Urinary bladder (tissue), 4 donors: ENCODE results near the gene AMPD3. TPM values are rescaled to one million over a fixed set of nuclear protein-coding genes. Genes with fewer than 3 reads are reported as not detected.

Source experiments
- DNase-seq: peaks from one replicate; pipeline ENCODE4 v3.0.0-alpha.2; 2015; ENCODE audit errors: extremely low spot score
- H3K27ac ChIP-seq: one replicate; pipeline ENCODE4 v1.5.1; 2013; ENCODE audit warnings: low read depth, mild to moderate bottlenecking, moderate library complexity
- H3K36me3 ChIP-seq: one replicate; pipeline ENCODE4 v1.6.1; 2013; ENCODE audit warnings: mild to moderate bottlenecking, moderate library complexity; ENCODE audit not compliant: insufficient read depth
- H3K4me1 ChIP-seq: one replicate; pipeline ENCODE4 v1.6.1; 2013; ENCODE audit warnings: mild to moderate bottlenecking, moderate library complexity; ENCODE audit not compliant: insufficient read depth
- H3K4me3 ChIP-seq: one replicate; pipeline ENCODE4 v1.5.1; 2013; ENCODE audit warnings: low read depth, low read length
- WGBS: extraction: QIAGEN DNeasy Blood & Tissue Kit; methylation state at CpG from one replicate; pipeline ENCODE4 v1.1.7; 2013; 5-methylcytosine and 5-hydroxymethylcytosine counted together
- polyA plus RNA-seq: library from polyadenylated mRNA; stranded (reverse); fragments of 200-250 nt; gene quantifications from one replicate; pipeline ENCODE4 v1.2.3, GENCODE V29; 2013
- total RNA-seq: library from RNA; depleted of rRNA; stranded (reverse); fragments of >200 nt; gene quantifications from one replicate; pipeline ENCODE4 v1.2.3, GENCODE V29; 2014
- donor health status: healthy with polysubstance abuse.
- donor health status: healthy.

The AMPD3 gene
- total and polyA plus RNA-seq, 2 donors, result 2.4 to 5.2 TPM

DNA sequence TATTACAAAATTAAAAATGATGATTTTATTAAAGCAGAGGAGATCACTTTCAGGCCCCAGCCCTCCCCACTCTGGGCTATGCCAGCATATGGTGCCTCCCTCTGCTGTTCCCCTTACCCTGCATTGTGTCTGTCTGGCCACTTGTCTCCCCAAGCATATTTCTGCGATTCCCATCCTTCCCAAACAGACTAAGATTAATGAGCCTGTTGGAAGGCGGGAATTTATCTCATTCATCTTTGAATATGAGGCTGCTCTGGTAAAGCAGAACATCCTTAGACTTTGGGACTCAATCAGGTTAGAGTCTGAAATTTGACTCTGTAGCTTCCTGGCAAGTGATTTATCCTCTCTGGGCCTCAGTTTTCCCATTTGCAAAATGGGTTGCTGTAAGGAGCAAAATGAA lies 25.7 kb downstream of the AMPD3 start:
- H3K4me1 ChIP-seq, result no peaks in the 10 kb centered on the region
- 82% methylated on average over 2 of the region's 2 CpGs for WGBS
- no peak overlapping the region for H3K27ac ChIP-seq
- no peaks in the 10 kb centered on the region for H3K36me3 ChIP-seq
- no peak for DNase-seq
- H3K4me3 ChIP-seq, result no peak overlapping the region

DNA sequence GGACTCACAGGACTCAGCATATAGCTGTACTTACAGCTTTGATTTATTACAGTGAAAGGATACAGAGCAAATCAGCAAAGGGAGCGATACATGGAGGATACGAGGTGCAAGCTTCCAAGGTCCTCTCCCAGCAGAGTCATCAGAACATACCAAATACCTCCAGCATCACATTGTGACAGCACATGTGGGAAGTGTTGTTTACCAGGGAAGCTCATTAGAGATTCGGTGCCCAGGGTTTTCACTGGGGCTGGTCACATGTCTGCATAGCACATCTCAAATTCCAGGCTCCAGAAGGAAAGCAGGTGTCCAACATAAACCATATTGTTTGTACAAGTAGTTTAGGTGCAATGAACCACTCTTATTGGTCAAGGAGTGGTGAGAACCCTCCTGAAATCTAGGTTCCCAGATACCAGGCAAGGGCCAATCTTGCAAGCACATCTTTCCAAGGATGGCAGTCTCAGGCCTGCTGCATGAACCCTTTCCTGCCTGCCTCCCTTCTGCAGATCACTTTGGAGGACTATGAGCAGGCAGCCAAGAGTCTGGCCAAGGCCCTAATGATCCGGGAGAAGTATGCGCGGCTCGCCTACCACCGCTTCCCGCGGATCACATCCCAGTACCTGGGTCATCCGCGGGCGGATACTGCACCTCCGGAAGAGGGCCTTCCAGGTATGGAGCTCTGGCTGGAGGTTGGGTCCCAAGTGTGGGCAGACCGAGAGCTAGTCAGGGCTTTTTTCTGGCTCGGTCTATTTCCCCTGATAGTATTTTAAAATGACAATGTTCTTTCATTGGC lies 26.7 kb downstream of the AMPD3 start:
- Histone ChIP-seq H3K27ac (no peak overlapping the region), H3K4me3 (no peak overlapping the region), H3K36me3 (no peaks in the 10 kb centered on the region), H3K4me1 (no peaks in the 10 kb centered on the region)
- WGBS, result 90% methylated on average over 16 of the region's 16 CpGs
- no peak for DNase-seq

DNA sequence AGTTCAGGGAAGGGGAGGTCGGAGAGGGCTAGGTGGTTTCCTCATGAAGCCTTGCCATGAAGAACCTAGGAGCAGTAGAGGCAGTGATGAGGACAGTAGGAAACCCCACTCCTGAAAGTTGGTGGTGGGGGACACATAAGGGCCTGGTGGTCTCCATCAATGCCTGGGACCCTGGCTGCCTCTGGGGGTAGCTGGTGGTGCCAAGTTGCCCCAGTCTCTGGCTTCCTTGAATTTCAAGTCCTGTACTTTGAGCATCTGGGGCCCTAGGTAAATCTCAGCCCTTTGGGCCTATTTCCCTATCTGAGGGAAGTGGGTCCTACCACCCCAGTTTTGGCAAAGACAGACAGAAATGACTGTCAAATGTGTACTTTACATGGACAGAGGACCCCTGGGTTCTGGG lies 28.1 kb downstream of the AMPD3 start:
- Histone ChIP-seq H3K36me3 (no peaks in the 10 kb centered on the region), H3K4me1 (no peaks in the 10 kb centered on the region), H3K4me3 (no peak overlapping the region), H3K27ac (no peak overlapping the region)
- 96% methylated on average over 1 of the region's 1 CpG for WGBS
- no peak for DNase-seq

DNA sequence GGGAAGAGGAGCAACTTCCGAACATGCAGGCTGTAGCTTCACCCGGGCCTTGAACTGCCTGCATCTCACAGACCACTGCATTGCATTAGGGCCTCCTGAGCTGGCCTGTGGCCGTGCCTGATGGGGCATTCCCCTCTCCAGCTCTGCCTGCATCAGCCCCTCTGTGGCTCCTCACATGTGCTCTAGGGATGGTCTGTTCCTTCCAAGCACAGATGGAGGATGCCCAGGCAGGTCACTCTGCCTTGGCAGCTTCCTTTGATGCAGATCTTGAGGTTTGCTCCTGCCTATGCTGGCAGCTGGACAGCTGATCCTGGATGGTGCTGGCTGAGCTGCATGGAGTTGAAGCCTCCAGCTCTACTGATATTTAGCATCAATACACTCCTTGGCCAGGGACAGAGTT lies 28.5 kb downstream of the AMPD3 start:
- no peak for DNase-seq
- H3K4me3 ChIP-seq, result no peak overlapping the region
- H3K36me3 ChIP-seq, result no peaks in the 10 kb centered on the region
- 67% methylated on average over 3 of the region's 3 CpGs for WGBS
- H3K4me1 ChIP-seq, result no peaks in the 10 kb centered on the region
- no peak overlapping the region for H3K27ac ChIP-seq

DNA sequence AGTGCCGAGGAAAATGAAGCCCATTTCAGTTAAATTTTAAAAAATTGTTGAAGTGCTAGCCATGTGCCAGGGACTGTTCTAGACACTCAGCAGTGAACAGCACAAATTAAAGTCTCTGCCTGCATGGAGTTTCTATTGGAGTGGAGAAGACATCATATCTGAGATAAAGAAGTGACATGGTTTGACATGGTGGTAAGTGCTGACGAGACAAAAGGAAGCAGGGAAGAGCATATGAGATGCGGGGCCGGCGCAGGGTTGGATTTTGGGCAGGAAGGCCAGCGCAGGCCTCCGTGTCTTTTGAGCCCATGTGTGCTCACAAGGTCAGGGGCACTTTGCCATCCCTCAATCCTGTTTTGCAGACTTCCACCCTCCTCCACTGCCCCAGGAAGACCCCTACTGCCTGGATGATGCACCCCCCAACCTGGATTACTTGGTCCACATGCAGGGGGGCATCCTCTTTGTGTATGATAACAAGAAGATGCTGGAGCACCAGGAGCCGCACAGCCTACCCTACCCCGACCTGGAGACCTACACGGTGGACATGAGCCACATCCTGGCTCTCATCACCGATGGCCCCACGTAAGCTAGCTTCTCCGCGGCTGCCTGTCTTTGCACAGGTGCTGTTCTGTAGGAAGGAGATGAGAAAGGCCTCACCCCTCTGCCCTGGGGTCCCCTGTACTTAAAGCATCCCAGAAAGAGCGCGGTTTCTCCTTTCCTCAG lies 29.6 kb downstream of the AMPD3 start:
- no peak overlapping the region for H3K27ac ChIP-seq
- H3K4me3 ChIP-seq, result no peak overlapping the region
- no peak for DNase-seq
- H3K36me3 ChIP-seq, result no peaks in the 10 kb centered on the region
- H3K4me1 ChIP-seq, result no peaks in the 10 kb centered on the region
- WGBS, result 88% methylated on average over 16 of the region's 16 CpGs

DNA sequence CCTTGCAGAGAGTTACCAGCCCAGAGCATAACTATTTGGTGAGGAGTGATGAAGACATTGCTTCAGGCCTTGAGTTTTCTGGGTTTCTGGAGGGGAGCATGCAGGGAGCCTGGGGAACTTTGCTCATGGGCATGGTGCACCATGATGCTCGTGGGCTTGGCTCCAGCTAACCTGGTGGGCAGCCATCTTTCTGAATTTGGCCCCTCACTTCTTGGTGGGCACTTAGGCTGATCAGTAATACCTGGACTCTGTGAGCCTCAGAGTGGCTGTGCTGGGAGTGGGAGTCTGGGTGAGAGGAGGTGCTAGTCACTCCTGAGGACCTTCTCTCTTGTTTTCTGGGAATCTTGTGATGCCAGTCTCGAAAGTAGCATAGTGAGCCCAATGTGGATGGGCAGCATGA lies 30.6 kb downstream of the AMPD3 start:
- Histone ChIP-seq H3K4me1 (no peaks in the 10 kb centered on the region), H3K27ac (no peak overlapping the region), H3K36me3 (no peaks in the 10 kb centered on the region), H3K4me3 (no peak overlapping the region)
- WGBS, result 49% methylated on average over 2 of the region's 2 CpGs
- no peak for DNase-seq

DNA sequence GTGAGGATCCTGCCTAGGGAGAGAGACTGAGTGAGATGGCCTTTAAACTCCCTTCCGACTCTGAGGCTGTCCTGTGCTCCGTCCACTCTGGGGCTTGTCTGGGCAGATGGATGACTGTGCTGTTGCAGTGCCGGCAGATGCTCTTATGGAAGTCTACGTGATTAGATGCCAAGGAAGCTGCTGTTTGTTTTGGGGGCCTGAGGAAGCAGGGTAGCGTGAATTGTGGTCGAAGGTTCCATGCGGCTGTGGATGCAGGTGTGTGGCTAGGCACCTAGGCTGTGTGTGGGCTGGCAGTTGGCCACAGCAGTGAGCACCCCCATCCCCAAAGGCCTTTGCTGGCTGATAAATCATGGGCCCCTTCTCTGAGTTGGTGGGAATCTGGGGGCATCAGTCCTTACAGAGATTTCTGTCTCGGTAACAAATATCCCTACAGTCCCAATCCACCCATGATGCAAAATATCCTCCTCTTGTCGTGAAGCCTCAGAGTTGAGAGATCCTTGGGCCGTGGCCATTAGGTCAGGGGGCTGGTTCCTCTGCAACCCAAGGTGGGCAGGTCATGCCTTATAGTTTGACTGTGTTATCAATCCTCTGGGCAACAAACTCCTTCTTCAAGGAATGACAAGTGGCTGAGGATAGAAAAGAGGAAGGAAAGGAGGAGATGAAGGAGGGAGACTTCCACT lies 31.2 kb downstream of the AMPD3 start:
- Histone ChIP-seq H3K27ac (no peak overlapping the region), H3K36me3 (no peaks in the 10 kb centered on the region), H3K4me3 (no peak overlapping the region), H3K4me1 (no peaks in the 10 kb centered on the region)
- DNase-seq, result no peak
- WGBS, result 96% methylated on average over 10 of the region's 10 CpGs

DNA sequence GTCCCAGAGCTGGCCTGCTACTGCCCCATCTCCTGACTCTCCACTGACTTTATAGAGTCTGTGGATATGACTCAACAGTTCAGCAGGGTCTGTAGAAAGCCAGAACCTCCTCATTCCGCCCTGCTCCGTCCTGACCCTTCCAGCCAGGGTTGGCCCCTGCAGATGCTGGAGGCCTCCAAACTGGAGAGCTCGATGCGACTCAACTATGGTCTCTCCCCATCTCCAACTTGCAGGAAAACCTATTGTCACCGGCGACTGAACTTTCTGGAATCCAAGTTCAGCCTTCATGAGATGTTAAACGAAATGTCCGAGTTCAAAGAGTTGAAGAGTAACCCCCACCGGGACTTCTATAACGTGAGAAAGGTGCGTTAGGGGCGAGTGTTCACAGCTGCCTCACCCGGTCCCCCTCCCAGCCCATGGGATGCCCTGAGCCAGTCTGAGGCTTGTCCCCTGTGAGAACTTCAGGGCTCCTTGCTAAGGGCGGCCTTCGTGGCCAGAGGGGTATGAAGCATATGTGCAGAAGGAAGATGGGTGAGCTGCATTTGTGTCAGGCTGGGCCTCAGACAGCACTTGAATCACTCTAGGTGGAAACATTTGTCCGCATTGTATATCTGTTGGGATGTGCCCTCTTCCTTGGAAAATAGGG lies 32.1 kb downstream of the AMPD3 start:
- Histone ChIP-seq H3K36me3 (no peaks in the 10 kb centered on the region), H3K4me1 (no peaks in the 10 kb centered on the region), H3K27ac (no peak overlapping the region), H3K4me3 (no peak overlapping the region)
- no peak for DNase-seq
- WGBS, result 94% methylated on average over 16 of the region's 16 CpGs

DNA sequence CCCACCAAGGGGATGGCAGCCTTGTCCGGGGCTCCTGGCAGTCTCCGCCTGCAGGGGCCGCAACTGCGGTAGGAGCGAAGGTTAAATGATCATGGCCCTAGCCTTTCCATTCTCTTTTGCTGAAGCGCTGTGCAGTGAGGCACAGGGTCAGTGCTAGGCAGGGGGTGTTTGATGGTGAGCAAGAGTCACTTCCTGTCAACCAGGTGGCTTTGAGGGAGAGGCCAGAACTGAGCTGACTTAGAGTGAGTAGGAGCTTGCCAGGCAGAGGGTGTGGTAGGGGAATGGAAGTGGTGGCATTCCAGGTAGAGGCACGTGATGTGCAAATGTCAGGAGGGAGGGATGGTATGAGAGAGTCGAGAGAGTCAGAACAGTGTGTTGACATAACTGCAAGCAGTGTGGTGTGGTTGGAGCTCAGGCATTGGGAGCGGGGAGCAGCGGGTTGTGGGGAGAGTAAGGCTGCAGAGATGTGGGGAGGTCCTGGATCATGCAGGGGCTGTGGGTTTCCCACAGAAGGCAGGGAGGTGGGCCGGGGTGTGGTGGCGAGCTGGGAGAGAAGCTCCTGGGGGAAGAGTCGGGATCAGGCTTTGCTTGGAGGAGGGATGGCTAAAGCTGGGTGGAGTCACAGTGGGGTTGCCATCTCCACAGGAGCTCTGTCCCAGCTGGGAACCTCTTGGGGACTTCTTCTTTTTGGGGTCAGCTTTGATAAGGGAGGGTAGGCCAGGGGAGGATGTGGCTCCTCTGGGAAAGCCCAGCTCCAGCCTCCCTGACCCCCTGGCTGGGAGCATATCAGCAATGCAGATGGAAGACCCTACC lies 33.3 kb downstream of the AMPD3 start:
- Histone ChIP-seq H3K4me3 (no peak overlapping the region), H3K4me1 (no peaks in the 10 kb centered on the region), H3K36me3 (no peaks in the 10 kb centered on the region), H3K27ac (peak overlapping the region; percentile 41)
- no peak for DNase-seq
- 80% methylated on average over 13 of the region's 13 CpGs for WGBS

DNA sequence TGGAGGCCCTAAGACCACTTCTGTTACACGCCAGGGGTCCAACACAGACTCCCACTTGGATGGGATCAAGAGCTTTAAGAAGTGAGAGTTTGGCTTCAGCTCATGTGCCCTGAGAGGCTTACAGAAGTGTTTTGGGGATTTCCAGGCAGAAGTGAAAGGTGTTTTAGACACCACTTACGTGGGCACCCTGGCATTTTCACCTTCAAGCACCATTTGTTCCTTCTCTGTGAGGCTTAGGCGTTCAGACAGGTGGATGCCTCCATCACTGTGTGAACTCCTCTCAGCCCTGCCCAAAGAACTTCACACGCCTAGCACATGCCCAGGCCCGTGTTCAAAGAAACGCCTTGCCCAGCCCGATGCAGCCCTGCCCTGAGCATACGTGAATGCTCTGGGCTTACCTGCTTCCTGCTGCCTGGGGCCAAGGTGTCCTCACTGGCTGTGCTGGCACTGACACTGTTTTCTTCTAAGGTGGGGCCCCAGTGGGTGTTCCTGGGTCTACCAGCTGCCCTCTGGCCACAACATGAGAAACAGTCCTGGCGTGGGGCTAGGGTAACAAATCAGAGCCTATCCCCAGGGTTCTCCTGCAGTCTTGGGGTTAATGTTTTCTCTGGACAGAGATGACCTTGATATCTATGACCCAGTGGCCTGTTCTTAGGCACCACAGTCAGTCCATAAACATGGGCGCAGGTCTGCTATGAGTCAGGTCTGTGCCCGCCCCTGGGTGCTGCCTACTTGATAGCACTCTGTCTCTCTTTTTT lies 34.0 kb downstream of the AMPD3 start:
- H3K27ac ChIP-seq, result peak overlapping the region; percentile 71
- WGBS, result 89% methylated on average over 11 of the region's 11 CpGs
- no peak overlapping the region for H3K4me3 ChIP-seq
- peak; percentile 23 for DNase-seq
- H3K4me1 ChIP-seq, result no peaks in the 10 kb centered on the region
- H3K36me3 ChIP-seq, result no peaks in the 10 kb centered on the region

DNA sequence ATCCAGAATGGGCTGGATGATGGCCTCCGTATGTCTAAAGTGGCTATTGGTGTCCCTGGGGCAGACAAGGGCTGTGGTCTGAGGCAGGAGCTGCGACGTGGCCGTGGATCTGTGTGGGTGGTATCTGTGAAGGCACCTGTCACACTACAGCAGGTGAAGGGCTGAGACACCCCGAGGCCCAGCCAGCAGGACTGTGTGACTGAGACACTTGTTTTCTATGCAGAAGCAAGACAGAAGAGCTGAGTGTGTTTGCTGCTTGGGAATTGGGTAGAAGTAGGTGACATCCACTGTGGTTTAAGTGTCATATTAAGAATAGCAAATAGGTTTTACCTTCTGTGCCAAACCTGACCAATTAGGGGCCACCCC lies 35.0 kb downstream of the AMPD3 start:
- H3K36me3 ChIP-seq, result no peaks in the 10 kb centered on the region
- no peak for DNase-seq
- 93% methylated on average over 5 of the region's 5 CpGs for WGBS
- H3K4me1 ChIP-seq, result no peaks in the 10 kb centered on the region
- peak overlapping the region; percentile 24 for H3K27ac ChIP-seq
- no peak overlapping the region for H3K4me3 ChIP-seq

DNA sequence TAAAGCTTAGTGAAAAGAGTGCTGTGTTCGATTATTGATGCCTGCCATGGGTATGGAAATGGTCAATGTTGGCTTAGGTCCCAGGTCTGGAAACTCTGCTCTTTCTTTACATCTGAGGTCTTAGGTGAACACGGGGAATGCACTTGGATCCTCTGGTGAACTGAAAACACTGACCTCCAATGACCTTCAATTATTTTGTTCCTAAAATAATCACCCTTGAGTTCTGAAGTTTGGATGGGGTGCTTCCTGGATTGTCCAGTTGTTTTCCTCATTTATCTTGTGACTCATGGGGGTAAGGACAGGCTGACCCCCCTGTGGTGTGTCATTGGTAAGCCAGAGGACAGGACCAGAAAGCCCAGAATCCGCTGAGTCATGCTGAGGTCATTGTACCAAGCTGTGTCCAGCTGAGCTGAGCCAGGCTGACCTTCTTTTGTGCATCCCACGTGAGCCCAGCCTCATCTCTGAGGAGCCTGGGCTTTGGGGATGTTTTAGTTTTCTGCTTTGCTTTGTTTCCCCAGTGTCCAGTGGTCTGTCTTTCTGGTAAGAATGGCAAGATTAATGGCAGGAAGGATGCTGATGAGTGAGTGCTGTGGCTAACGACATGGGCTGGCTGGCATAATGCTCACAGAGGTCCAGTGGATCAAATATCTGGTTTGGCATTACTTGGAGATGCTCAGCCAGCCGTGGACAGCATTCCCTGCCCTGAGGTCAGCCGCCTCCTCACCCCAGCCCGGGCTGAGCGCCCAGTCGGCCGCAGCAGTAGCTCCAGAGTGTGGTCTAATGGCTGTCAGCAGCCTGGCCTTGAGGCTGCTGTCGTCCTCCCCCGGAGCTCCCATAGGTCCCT lies 35.6 kb downstream of the AMPD3 start:
- no peaks in the 10 kb centered on the region for H3K36me3 ChIP-seq
- WGBS, result 65% methylated on average over 13 of the region's 13 CpGs
- H3K4me3 ChIP-seq, result no peak overlapping the region
- DNase-seq, result no peak
- H3K4me1 ChIP-seq, result no peaks in the 10 kb centered on the region
- H3K27ac ChIP-seq, result peak overlapping the region; percentile 57
